Muscle layer of colon (tissue), 2 donors: ENCODE results near the gene GRM1.

ENCODE experiments used
- H3K27ac ChIP-seq: one replicate; pipeline ENCODE4 v1.7.0; 2013; ENCODE audit warnings: low read depth, mild to moderate bottlenecking, low read length, moderate library complexity
- H3K27me3 ChIP-seq, 2 donors: one replicate each; pipeline ENCODE4 v1.7.0; 2013; ENCODE audit warnings: low read length in 2 of 2, mild to moderate bottlenecking in 2 of 2; ENCODE audit not compliant: insufficient read depth in 2 of 2, control insufficient read depth in 1 of 2
- H3K36me3 ChIP-seq: one replicate; pipeline ENCODE4 v1.7.0; 2013; ENCODE audit warnings: mild to moderate bottlenecking, low read length; ENCODE audit not compliant: insufficient read depth
- H3K4me1 ChIP-seq: one replicate; pipeline ENCODE4 v1.7.0; 2013; ENCODE audit warnings: mild to moderate bottlenecking, low read length; ENCODE audit not compliant: insufficient read depth
- H3K4me3 ChIP-seq, 2 donors: one replicate each; pipeline ENCODE4 v1.7.0; 2013; ENCODE audit warnings: low read length in 2 of 2, low read depth in 1 of 2, mild to moderate bottlenecking in 1 of 2, moderate library complexity in 1 of 2
- H3K9ac ChIP-seq: one replicate; pipeline ENCODE4 v1.7.0; 2013; ENCODE audit warnings: low read length
- H3K9me3 ChIP-seq: one replicate; pipeline ENCODE4 v1.7.0; 2013; ENCODE audit warnings: mild to moderate bottlenecking, low read length
- donor health status: abdominal sarcoma.
- donor health status: Adenocarcinoma of cecum.

GRM1 gene

DNA sequence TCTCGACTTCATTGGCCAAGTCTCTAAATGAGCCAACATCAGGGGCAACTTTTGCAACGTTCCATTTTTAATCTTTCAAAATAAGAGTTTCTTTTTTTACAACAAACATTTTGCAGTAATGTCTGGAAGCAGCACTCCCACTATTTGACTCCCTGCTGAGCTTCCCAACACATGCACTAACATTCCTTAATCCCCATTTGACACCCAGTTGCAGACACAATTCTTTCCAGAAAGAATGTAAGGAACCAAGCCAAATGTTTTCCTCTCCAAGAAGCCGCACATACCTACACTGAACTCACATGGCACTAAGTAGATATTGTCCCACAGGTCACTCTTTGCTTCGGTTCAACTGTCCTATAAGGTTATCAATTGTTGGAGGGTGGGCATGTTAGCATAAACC, 165.6 kb downstream of the GRM1 start:
- no peak overlapping the region for H3K4me3 ChIP-seq
- H3K4me1 ChIP-seq = no peaks in the 10 kb centered on the region
- H3K9me3 ChIP-seq = no peaks in the 10 kb centered on the region
- H3K9ac ChIP-seq = no peak overlapping the region
- H3K36me3 ChIP-seq = no peaks in the 10 kb centered on the region
- H3K27me3 ChIP-seq = no peaks in the 10 kb centered on the region
- H3K27ac ChIP-seq = no peak overlapping the region

DNA sequence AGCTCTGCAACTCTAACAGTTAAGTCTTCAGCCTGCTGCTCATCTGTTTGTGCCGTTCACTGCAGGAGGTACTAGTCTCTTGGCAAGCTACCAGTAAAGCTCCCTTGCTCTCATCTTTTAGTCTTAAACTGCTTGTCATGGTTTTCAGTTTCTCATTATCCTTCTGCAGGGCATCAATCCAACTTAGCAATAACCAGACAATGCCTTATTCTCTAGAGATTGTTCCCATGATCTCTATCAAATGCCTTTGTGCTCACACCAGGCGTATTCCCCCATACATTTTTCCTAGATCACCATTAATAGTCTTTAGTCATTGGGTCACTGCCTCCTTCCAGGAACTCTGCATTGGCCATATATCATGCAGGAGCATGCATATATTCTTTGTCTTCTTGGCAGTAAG, 171.3 kb downstream of the GRM1 start:
- no peak overlapping the region for H3K27ac ChIP-seq
- no peaks in the 10 kb centered on the region for H3K9me3 ChIP-seq
- H3K9ac ChIP-seq = no peak overlapping the region
- no peaks in the 10 kb centered on the region for H3K27me3 ChIP-seq
- no peak overlapping the region for H3K4me3 ChIP-seq
- H3K36me3 ChIP-seq = no peaks in the 10 kb centered on the region
- no peaks in the 10 kb centered on the region for H3K4me1 ChIP-seq

GRCh38 chr6:146202570-146202969, 173.7 kb downstream of the GRM1 start:
- Histone ChIP-seq H3K4me3 (no peak overlapping the region), H3K9me3 (no peaks in the 10 kb centered on the region), H3K27me3 (no peaks in the 10 kb centered on the region), H3K4me1 (no peaks in the 10 kb centered on the region), H3K36me3 (no peaks in the 10 kb centered on the region), H3K27ac (no peak overlapping the region), H3K9ac (no peak overlapping the region)

DNA sequence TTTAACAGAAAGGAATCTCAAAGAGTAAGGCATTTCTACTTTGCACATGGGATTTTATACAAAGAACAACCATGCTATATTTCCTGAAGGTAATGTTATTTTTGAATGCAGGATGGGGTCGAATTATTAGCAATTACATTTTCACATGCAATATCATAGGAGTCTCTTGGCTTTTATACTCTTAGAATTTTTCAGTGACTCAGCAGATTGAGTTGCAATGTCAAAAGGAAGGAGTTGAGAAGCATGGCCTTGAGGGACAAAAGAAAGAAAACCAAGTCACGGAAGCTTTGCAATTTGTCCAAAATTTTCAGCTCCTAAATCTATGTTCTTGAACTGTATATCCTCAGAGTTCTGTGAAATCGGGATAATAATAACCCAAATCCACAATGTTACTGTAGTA, 181.1 kb downstream of the GRM1 start:
- H3K27ac ChIP-seq = no peak overlapping the region
- no peak overlapping the region for H3K4me3 ChIP-seq
- H3K36me3 ChIP-seq = no peaks in the 10 kb centered on the region
- no peaks in the 10 kb centered on the region for H3K9me3 ChIP-seq
- no peaks in the 10 kb centered on the region for H3K4me1 ChIP-seq
- no peaks in the 10 kb centered on the region for H3K27me3 ChIP-seq
- no peak overlapping the region for H3K9ac ChIP-seq

GRCh38 chr6:146210406-146211083, 181.7 kb downstream of the GRM1 start:
- Histone ChIP-seq H3K4me3 (no peak overlapping the region), H3K27me3 (no peaks in the 10 kb centered on the region), H3K9me3 (no peaks in the 10 kb centered on the region), H3K4me1 (no peaks in the 10 kb centered on the region), H3K9ac (no peak overlapping the region), H3K27ac (no peak overlapping the region), H3K36me3 (no peaks in the 10 kb centered on the region)

DNA sequence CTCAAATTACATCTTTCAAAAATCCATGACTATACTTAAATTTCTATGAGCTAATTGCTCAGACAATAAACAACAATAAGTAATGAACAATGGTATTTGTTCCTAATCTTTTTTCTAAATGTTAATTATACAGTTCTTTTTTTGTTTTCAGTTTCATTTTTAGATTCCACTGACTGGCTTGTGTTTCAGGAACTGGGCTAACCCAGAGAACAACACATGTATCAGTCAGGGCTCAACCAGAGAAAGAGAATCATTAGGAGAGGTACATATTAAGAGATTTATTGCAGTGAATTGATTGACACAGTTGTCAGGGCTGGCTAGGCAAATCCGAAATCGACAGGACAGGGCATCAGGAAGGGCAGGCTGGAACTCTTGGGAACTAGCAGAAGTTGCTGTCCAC, 182.8 kb downstream of the GRM1 start:
- H3K9me3 ChIP-seq = no peaks in the 10 kb centered on the region
- H3K4me1 ChIP-seq = no peaks in the 10 kb centered on the region
- no peaks in the 10 kb centered on the region for H3K27me3 ChIP-seq
- no peaks in the 10 kb centered on the region for H3K36me3 ChIP-seq
- H3K9ac ChIP-seq = no peak overlapping the region
- no peak overlapping the region for H3K4me3 ChIP-seq
- H3K27ac ChIP-seq = no peak overlapping the region

DNA sequence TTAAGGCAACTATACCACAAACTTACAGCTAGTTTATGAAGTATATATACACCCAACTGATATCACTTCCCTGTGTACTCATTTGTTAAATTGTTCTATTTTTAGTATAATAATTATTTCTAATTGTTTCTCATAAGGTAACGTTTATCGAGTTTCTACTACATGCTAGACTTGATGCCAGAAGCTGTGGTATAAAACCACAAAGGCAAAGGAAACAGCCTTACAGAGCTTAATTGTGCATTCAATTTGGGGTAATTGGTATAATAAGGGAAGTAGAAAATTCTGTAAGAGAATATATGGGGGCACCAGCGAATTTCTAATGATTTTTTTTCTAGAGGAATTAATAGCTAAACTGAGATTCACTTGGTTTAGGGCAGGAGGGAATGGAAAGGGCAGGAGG, 183.9 kb downstream of the GRM1 start:
- Histone ChIP-seq H3K9ac (no peak overlapping the region), H3K9me3 (no peaks in the 10 kb centered on the region), H3K4me3 (no peak overlapping the region), H3K4me1 (no peaks in the 10 kb centered on the region), H3K36me3 (no peaks in the 10 kb centered on the region), H3K27ac (no peak overlapping the region), H3K27me3 (no peaks in the 10 kb centered on the region)

GRCh38 chr6:146219101-146219500, 190.2 kb downstream of the GRM1 start:
- no peaks in the 10 kb centered on the region for H3K36me3 ChIP-seq
- H3K9me3 ChIP-seq = no peaks in the 10 kb centered on the region
- no peak overlapping the region for H3K4me3 ChIP-seq
- H3K27ac ChIP-seq = no peak overlapping the region
- no peaks in the 10 kb centered on the region for H3K4me1 ChIP-seq
- no peaks in the 10 kb centered on the region for H3K27me3 ChIP-seq
- no peak overlapping the region for H3K9ac ChIP-seq

DNA sequence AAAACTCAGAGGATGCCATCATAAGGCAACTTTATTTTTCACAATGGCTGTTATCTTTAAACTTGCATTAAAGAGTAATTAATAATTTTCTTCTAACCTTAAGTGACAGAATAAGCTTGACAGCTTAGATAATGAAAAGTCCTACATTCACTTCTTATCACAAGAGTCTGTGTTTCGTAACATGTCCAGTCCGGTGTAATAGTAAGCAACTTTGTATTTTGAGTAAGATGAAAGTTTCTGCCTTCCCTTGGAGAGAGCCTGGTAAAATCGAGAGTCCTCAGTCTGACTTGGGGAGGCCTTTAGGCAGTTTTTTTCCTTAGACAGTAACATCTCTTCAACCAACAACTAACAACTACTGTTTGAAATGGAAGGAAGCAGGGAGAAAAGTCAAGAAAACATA, 195.6 kb downstream of the GRM1 start:
- H3K9ac ChIP-seq = no peak overlapping the region
- no peak overlapping the region for H3K27ac ChIP-seq
- H3K36me3 ChIP-seq = no peaks in the 10 kb centered on the region
- no peaks in the 10 kb centered on the region for H3K4me1 ChIP-seq
- H3K4me3 ChIP-seq = no peak overlapping the region
- no peaks in the 10 kb centered on the region for H3K9me3 ChIP-seq
- no peaks in the 10 kb centered on the region for H3K27me3 ChIP-seq

DNA sequence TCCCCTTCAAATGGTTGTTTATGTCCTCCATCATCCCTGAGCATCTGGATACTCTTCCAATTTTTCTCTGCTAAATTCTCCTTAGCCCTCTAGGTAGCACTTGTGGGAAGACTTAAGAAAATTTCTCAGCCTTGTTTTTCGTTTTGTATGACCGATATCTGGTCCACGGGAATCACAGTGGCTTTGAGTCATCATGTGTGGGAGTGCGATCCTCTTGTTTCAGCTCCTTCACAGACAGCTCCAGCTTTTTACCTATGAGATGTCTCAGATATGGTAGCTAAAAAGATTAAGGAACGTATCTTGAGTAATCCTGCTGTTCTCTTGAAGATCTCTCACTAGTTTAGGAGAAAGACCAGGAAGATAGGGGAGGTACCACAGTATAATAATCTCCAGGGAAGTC, 196.1 kb downstream of the GRM1 start:
- Histone ChIP-seq H3K4me3 (no peak overlapping the region), H3K27ac (no peak overlapping the region), H3K9me3 (no peaks in the 10 kb centered on the region), H3K27me3 (no peaks in the 10 kb centered on the region), H3K36me3 (no peaks in the 10 kb centered on the region), H3K9ac (no peak overlapping the region), H3K4me1 (no peaks in the 10 kb centered on the region)

DNA sequence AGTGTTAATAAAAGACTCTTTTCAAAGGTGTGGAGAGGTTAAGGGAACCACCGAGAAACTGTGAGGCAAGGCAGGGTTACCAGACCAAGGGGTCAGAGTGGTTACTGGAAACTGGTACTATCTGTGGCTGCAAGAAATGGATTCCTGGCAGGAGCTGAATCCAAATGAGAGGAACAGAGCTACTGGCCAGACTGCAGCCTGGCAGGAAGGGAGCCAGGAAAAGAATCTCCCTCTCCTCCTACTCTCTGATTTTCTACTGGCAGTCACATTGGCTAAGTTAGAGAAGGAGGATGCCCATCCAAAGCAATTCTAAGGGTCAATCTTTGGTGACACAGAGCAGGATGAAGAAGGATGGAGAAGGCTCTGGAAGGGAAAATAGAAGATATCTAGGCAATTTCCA, 211.5 kb downstream of the GRM1 start:
- no peak overlapping the region for H3K4me3 ChIP-seq
- H3K36me3 ChIP-seq = no peaks in the 10 kb centered on the region
- no peak overlapping the region for H3K9ac ChIP-seq
- no peaks in the 10 kb centered on the region for H3K9me3 ChIP-seq
- no peaks in the 10 kb centered on the region for H3K4me1 ChIP-seq
- no peak overlapping the region for H3K27ac ChIP-seq
- H3K27me3 ChIP-seq = no peaks in the 10 kb centered on the region

DNA sequence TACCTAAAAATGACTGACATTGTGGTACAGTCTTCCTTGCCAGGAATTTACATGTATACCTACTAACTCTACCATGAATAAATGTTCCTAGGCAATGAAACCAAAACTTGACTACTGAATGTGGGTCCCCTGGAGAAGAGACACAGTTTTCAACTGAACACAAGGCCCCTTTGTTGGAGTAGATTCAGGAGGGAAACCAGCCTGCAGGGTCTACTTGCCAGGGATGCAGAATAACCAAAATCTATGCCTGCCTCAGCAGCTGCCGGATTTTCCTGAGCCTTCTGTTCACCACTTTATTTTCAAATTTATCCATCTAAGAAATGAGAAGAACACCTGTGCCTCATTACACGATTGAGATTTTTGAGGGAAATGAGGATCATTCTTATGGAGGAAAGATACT, 211.9 kb downstream of the GRM1 start:
- Histone ChIP-seq H3K4me1 (no peaks in the 10 kb centered on the region), H3K36me3 (no peaks in the 10 kb centered on the region), H3K9me3 (no peaks in the 10 kb centered on the region), H3K27me3 (no peaks in the 10 kb centered on the region), H3K27ac (no peak overlapping the region), H3K4me3 (no peak overlapping the region), H3K9ac (no peak overlapping the region)
